ENCODE results near the gene C5orf47. TPM values are rescaled to one million over a fixed set of nuclear protein-coding genes. Genes with fewer than 3 reads are reported as not detected.

The C5orf47 gene
- total RNA-seq (2014; rRNA removed; shearing (Covaris generic)), result not detected in 2 replicates

- DNase-seq (ENCODE audit: low spot score), result no peak
Measured at GRCh38 chr5:173988554-173989431, at the start of gene C5orf47. Gene C5orf47 (plus strand): TSS chr5:173989170. CDS start chr5:173989264, 94 bp downstream.

- no peak for DNase-seq (ENCODE audit: low spot score)
Measured at GRCh38 chr5:173940269-173940668, 48.7 kb upstream of the C5orf47 start.

- no peak for DNase-seq (ENCODE audit: low spot score)
Measured at GRCh38 chr5:173941102-173941501, 47.9 kb upstream of the C5orf47 start.

- peak; percentile 25 for DNase-seq (ENCODE audit: low spot score)
Measured at GRCh38 chr5:173941758-173942401, 47.1 kb upstream of the C5orf47 start.

GRCh38 chr5:173944511-173944910, 44.5 kb upstream of the C5orf47 start:
- no peak for DNase-seq (ENCODE audit: low spot score)

GRCh38 chr5:173945160-173945559, 43.8 kb upstream of the C5orf47 start:
- DNase-seq (ENCODE audit: low spot score), result no peak

- DNase-seq (ENCODE audit: low spot score), result no peak
Measured at GRCh38 chr5:173946323-173946722, 42.6 kb upstream of the C5orf47 start.

- no peak for DNase-seq (ENCODE audit: low spot score)
Measured at GRCh38 chr5:173950829-173951228, 38.1 kb upstream of the C5orf47 start.

- DNase-seq (ENCODE audit: low spot score), result no peak
Measured at GRCh38 chr5:173953528-173954090, 35.4 kb upstream of the C5orf47 start.

- DNase-seq (ENCODE audit: low spot score), result peak; percentile 76
Measured at GRCh38 chr5:173954671-173955521, 34.1 kb upstream of the C5orf47 start.

GRCh38 chr5:173960986-173961385, 28.0 kb upstream of the C5orf47 start:
- no peak for DNase-seq (ENCODE audit: low spot score)

GRCh38 chr5:173961418-173961817, 27.6 kb upstream of the C5orf47 start:
- no peak for DNase-seq (ENCODE audit: low spot score)

GRCh38 chr5:173962436-173962972, 26.5 kb upstream of the C5orf47 start:
- DNase-seq (ENCODE audit: low spot score), result no peak

GRCh38 chr5:173963182-173963838, 25.7 kb upstream of the C5orf47 start:
- DNase-seq (ENCODE audit: low spot score), result peak; percentile 69

GRCh38 chr5:173963867-173964441, 25.0 kb upstream of the C5orf47 start:
- peak; percentile 86 for DNase-seq (ENCODE audit: low spot score)

- DNase-seq (ENCODE audit: low spot score), result peak; percentile 30
Measured at GRCh38 chr5:173964506-173964905, 24.5 kb upstream of the C5orf47 start.

- DNase-seq (ENCODE audit: low spot score), result no peak
Measured at GRCh38 chr5:173967241-173967640, 21.7 kb upstream of the C5orf47 start.

GRCh38 chr5:173968154-173968797, 20.7 kb upstream of the C5orf47 start:
- no peak for DNase-seq (ENCODE audit: low spot score)

- peak; percentile 71 for DNase-seq (ENCODE audit: low spot score)
Measured at GRCh38 chr5:173969167-173970049, 19.6 kb upstream of the C5orf47 start.

Data from A172 (cell line).